ENCODE results near the gene CST9. TPM values are rescaled to one million over a fixed set of nuclear protein-coding genes. Genes with fewer than 3 reads are reported as not detected.

CST9 gene
- polyA plus RNA-seq, 2 of the 4 experiments (the other 2 are of a cell fraction), result not detected

- no peak overlapping the region for H3K4me2 ChIP-seq
- no peaks in the 10 kb centered on the region for H3K9me3 ChIP-seq
- ATAC-seq (no peak), FAIRE-seq (no peak), DNase-seq (ENCODE audit: low read depth in 1 of 2, low spot score in 1 of 2) (no peak)
- 88% methylated on average over 7 of the region's 7 CpGs for WGBS (ENCODE audit: missing lambda C conversion rate)
- no peak for TF ChIP-seq CHD4 (IDR thresholded peaks at IDR 0.05; ENCODE audit: borderline replicate concordance)
- no peak for TF ChIP-seq BHLHE40 (IDR thresholded peaks at IDR 0.05; ENCODE audit: low read depth, low read length)
- TF ChIP-seq KDM1A (IDR thresholded peaks at IDR 0.05; ENCODE audit: low read depth), result 0 out of 2 replicates have a peak, but pooled peaks have one; percentile 32
- TF ChIP-seq USF2 (IDR thresholded peaks at IDR 0.05), result no peak
- TF ChIP-seq ZC3H11A (IDR thresholded peaks at IDR 0.05), result no peak
- TF ChIP-seq EP300 (IDR thresholded peaks at IDR 0.05), result no peak
- H3K27ac ChIP-seq, result no peak overlapping the region
- no peak overlapping the region for H3K4me3 ChIP-seq
- H3K4me1 ChIP-seq, result no peaks in the 10 kb centered on the region
- CTCF ChIA-PET, result no interaction called here
- POLR2A ChIA-PET, result no interaction called here
These were observed 38.4 kb upstream of the CST9 start for GRCh38 chr20:23644164-23644563.

GRCh38 chr20:23643659-23644058 lies 37.9 kb upstream of the CST9 start:
- Histone ChIP-seq H3K4me1 (no peaks in the 10 kb centered on the region), H3K4me3 (no peak overlapping the region), H3K27ac (no peak overlapping the region), H3K9me3 (no peaks in the 10 kb centered on the region), H3K4me2 (no peak overlapping the region)
- DNase-seq (ENCODE audit: low read depth in 1 of 2, low spot score in 1 of 2), result no peak
- ChIA-PET POLR2A (no interaction called here), CTCF (no interaction called here)
- FAIRE-seq, result no peak
- WGBS (ENCODE audit: missing lambda C conversion rate), result 92% methylated on average over 6 of the region's 6 CpGs
- no peak for ATAC-seq
- TF ChIP-seq TP53 (CRISPR knock-in tag; IDR thresholded peaks at IDR 0.05) (no peak), RFX5 (IDR thresholded peaks at IDR 0.05) (no peak), ZC3H11A (IDR thresholded peaks at IDR 0.05) (no peak), CBX2 (IDR thresholded peaks at IDR 0.05; ENCODE audit: borderline replicate concordance, low read depth) (no peak), GATA3 (IDR thresholded peaks at IDR 0.05; ENCODE audit: borderline replicate concordance) (no peak), JUN (IDR thresholded peaks at IDR 0.05) (no peak), JUNB (IDR thresholded peaks at IDR 0.05) (no peak), REST (IDR thresholded peaks at IDR 0.05) (no peak), CTCF (IDR thresholded peaks at IDR 0.05) (no peak), POLR2A (IDR thresholded peaks at IDR 0.05; ENCODE audit: low read length) (no peak)

- ChIA-PET CTCF (interaction anchor here (1.1 to 1.4 kb wide), 3 partner anchors 16 to 26 kb away, joined by 4 to 6 read pairs (median 4); no protein-coding TSS in a partner anchor), POLR2A (no interaction called here)
- DNase-seq (ENCODE audit: low read depth in 1 of 2, low spot score in 1 of 2), result no peak
- Histone ChIP-seq H3K27ac (no peak overlapping the region), H3K4me3 (no peak overlapping the region), H3K9me3 (no peaks in the 10 kb centered on the region), H3K4me1 (peaks cover 4% of the 10 kb centered on the region; the same call in 1 of the 3 replicates), H3K4me2 (no peak overlapping the region)
- 67% methylated on average over 12 of the region's 12 CpGs for WGBS (ENCODE audit: missing lambda C conversion rate)
- FAIRE-seq, result no peak
- no peak for ATAC-seq
- TF ChIP-seq MAZ (IDR thresholded peaks at IDR 0.05; ENCODE audit: borderline replicate concordance, low read depth, low read length) (no peak), MAFK (IDR thresholded peaks at IDR 0.05; ENCODE audit: partially characterized antibody) (no peak), RARB (CRISPR knock-in tag; IDR thresholded peaks at IDR 0.05) (no peak), BCL3 (IDR thresholded peaks at IDR 0.05) (no peak), ELK1 (IDR thresholded peaks at IDR 0.05; ENCODE audit: low read depth, low read length) (no peak), PBX3 (IDR thresholded peaks at IDR 0.05) (no peak), USF2 (IDR thresholded peaks at IDR 0.05) (no peak), HEYL (CRISPR knock-in tag; IDR thresholded peaks at IDR 0.05) (no peak), SREBF2 (IDR thresholded peaks at IDR 0.05) (no peak), RFX5 (IDR thresholded peaks at IDR 0.05) (no peak)
These were observed 36.4 kb upstream of the CST9 start for GRCh38 chr20:23641936-23642751.

Data from A549 (cell line).